Measurements from ENCODE around the gene GNB1L.

The GNB1L gene

DNA sequence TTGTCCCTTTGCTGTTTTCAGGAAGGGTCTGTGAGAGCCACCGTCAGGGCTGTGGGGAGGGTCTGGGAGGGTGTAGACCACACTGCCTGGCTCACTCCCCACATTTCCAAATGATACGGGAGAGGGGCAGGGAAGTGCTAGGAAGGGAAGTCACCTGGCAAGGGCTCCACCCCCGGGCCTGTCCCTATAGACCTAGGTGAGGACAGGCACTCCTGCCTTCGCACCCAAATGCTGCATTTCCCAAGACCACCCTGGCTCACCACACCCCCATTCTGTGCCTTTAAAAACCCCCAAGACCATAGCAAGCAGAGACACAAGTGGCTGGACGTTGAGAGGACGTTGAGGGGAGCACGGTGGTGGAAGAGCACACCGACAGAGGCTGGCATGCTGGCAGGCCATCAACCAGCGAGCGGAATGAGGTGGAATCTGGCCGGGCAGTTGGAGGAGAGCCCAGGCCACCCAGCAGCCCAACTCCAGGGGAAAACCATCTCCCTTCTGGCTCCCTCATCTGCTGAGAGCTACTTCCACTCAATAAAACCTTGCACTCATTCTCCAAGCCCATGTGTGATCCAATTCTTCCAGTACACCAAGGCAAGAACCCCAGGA, 45.7 kb downstream of the GNB1L start:
- DNase-seq (ENCODE audit: low read depth in 2 of 2) = no peak

DNA sequence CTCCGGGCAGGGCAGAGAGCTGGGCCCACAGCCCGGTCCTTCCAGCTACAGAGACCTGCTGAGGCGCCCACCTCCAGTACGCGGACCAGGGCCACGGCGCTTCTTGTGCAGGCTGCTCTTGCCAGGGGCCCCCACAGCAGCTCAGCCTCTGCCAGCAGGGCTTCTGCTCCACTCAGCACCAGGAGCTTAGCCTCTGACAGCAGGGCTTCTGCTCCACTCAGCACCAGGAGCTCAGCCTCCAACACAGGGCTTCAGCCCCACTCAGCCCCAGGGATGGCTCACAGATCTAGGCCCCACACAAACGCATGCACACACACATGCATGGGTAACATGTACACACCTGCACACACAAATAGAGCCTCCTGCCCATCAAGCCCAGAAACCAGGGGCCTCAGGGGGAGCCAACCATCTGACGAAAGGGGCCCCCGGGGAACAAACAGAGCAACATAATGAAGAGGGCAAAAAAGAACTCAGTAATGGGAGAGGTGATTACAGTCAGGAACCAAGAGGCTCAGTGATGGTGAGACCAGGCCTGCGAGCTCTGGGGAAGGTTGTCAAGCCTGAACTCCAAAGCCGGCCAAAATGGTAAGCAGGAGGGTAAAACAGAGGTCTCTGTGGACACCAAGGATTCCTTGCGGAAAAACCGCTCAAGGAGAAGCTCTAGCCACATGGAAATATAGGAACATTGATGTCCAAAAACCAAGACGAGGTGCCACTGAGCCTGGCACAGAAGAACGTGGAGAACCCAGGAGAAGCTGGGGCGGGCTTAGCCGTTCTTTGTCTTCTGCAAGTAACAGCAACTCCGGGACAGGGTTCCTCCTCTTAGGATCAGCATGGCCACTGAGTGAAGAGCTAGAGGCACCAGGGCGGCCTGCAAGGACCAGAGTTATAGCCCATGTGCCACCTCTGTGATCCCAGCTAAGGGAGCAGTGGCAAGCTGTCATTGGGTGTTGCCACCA, 46.5 kb downstream of the GNB1L start:
- no peak for DNase-seq (ENCODE audit: low read depth in 2 of 2)

DNA sequence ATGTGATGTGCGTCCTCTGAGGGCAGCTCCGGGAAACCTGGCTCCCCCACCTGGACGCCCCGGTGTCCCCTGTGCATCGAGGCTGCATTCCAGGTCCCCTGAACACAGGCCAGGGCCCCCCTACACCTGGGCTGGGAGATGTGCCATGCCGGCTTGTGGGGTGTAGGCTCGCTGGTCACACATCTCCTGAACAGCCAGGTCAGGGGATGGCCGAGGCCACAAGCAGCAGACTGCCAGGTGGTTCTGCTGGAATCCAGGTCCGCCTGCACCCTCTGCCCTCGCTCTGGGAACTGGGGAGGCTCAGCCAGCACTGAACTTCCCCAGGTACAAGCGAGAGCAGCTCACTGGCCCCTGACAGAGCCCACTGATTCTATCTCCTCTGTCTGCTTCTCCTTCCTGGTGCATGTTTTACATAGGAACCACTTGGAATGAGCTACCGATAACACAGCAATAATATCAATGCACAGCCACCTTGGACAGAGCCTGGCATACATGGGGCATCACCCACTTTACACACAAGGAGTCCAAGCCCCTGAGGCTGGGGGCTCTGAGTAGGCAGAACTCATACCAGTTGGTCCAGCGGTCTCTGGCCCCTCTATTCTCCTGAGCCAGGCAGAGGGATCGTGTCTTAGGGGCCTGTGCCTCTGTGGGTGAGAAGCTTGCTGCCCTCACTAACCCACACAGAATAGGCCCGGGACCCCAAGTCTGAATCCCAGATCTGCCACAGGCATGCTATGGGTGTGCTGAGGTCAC, 47.3 kb downstream of the GNB1L start:
- DNase-seq (ENCODE audit: low read depth in 2 of 2) = no peak

DNA sequence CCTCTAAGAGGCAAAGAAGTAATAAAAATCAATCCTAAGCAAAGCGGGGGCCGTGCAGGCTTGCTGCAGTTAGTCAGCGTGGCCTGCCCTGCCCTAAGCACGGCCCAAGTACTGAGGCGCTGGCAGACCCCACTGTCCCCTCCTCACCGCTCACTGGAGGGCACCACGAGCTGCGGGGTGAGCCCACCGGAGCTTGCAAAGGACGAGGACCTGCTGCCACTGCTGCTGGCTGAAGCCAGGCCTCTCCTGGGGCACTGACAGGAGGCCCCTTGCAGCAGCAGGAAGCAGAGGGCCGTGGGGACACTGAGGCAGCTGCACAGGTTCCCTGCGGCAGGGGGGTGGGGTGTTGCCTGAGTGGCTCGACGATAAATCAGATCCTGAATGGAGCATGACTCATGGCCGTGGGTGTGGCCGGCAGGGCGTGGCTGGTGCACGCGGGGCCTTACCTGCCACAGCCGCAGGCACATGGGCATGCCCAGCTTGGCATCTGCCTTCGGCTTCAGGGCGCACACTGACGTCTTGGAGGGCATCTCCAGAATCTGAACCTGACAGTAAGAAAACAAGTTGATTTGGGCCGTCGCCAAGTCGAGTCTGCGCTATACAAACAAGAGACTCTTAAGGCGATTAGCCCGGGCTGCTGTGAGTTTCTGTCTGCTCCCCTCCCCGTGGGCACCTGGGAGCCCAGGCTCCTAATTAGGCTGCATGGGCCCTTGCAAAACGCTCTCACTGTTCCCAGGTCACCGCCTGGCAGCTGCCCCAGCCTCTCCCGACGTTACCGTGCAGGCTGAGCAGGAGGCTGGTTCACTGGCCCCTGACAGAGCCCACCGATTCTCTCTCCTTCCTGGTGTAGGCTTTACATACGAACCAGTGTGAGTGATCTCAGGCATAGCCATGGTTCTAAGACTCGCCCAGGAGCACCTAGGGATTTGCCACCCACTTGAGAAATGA, 48.2 kb downstream of the GNB1L start:
- DNase-seq (ENCODE audit: low read depth in 2 of 2) = no peak

DNA sequence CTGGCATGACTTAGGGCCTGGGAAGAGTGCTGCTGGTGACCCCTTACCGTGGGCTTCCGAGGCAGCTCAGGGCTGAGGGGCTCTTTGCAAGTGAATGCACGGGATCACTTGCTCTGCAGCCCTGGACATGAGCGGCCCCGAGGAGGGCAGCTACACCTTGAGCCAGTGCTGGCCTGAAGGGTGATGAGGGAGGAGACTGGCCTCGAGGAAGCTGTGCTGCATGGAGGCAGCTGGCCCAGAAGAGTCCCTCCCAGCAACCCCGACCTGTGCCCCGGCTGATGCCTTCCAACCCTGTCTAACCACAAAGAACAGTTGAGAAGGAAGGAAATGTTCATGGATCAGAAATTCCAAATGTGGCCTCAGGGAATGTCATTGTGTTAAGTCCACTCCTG, 48.9 kb downstream of the GNB1L start:
- no peak for DNase-seq (ENCODE audit: low read depth in 2 of 2)

DNA sequence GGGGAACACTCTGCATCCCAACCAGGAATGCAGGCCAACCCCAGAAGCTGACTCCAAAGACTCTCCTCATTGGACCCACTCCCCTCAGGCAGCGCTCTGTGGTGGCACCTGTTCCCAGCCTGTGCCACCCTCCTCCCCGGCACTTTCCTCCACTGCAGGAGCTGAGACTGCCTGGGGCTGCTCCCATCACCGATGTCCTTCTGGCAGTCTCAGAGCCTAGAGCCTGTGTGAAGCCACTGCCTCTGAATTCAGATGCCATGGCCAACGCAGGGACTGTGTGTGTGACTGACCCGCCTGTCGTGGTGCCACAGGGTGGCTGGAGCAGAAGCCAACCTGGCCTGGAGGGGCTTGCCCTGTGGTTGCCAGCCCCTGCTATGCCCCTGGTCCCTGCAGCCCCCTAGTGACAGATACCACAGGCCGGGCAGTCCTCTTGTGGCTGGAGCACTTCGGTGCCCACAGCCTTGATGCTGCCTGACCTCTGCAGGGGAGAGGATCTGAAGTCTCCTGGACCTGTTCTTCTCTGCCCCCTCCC, 50.9 kb downstream of the GNB1L start:
- DNase-seq (ENCODE audit: low read depth in 2 of 2) = no peak

DNA sequence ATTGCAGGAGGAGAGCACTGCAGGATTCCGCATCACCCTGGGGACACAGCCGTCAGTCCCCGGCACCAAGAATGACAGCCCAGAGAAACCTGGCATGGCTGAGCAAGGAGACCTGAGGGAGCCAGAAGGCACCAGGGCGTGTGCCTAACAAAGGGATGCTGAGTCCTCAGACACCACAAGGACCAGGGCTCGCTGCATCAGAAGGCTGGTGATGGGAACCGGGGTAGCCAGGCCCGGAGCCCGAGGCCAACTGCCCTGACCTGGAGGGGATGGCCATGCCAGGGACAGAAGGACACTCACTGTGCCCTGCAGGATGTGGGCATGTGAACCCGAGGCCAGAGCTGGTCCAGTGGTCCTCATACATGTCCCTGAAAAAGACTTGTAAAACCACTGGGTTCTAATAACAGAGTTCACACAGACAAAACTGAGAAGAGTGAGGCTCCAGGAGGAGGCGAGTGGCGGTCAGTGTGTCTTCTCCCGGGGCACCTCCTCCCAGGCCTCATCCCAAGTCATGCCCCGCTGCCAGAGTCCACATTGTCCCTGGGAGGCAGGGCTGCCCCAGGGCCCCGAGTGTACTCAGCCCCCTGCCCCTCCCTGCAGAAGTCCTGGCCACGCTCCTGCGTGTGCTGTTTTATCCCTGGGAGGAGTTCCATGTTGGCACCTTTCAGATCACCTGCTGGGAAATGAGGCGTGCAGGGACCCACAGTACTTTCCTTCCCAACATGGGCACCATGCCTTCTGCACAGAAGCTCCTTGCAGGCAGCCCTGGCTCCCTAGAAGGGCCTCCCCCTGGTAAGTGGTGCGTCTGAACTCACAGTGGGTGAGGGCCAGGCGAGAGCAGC, 51.6 kb downstream of the GNB1L start:
- no peak for DNase-seq (ENCODE audit: low read depth in 2 of 2)

DNA sequence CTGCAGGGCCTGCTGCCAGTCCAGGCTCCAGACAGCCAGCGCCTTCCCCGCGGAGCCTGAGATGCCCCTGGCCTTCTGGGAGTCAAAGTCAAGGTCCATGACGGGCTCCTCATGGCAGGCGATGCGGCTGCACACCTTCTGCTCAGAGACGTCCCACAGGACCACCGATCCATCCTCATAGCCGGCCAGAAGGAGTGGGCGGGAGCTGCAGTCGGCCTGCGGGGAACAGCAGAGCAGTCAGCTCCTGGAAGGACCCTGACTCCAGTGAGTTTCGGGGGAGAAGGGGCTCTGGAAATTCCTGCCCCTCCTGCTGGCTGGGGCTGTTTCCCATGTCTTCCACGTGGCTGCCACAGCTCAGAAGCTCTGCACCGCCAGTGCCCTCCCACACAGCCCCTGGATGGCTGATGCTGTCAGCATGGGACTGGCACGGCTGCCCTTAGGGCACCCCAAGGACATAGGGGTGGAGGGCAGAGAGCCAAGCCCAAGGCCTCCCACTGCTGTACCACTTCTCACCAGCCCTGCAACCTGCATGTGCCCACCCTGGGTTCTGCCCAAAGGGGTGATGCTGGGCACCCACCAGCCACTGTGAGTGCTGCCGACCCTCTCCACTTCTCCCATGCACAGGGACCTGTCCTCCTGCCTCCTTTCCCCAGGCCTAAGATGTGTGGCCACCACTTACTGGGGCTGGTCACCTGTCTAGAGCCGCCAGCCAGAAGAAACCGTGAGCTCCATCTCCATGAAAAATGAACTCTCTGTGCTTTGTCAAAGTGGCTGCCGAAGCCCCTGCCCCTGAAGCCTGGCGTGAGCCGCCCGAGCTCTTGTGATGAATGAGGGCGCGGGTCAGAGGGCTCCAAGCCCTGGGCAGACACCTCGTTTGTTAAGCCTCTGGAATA, 52.4 kb downstream of the GNB1L start:
- no peak for DNase-seq (ENCODE audit: low read depth in 2 of 2)

DNA sequence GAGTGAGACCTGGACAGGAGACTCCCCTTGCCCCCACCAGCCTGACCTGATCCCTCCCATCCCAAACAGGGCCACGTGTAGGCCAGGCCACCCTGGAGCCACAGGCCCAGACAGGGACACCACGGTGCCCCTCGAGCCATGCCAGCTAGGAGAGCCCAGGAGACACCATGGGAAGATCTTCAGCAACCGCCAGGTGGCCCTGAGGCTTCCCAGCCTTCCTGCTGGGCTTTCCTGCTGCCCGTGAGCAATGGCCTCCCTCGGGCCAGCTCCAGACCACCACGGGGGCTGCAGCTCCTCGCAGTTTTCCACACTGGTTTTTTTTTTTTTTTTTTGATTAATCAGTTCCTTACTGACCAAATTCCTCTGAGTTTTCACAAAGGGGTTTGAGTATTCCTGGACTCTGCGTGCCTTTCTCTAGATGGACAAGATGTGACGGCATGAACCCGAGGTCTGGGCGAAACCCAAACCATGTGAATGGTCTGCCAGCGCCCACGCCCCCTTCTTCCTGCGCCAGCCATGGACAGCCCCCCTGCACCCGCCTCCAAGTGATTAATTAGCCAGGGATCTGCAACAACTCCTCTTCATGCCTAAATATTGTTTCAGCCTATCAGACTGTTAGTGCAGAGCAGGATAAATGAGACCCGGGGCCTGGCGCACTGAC, 53.2 kb downstream of the GNB1L start:
- no peak for DNase-seq (ENCODE audit: low read depth in 2 of 2)

DNA sequence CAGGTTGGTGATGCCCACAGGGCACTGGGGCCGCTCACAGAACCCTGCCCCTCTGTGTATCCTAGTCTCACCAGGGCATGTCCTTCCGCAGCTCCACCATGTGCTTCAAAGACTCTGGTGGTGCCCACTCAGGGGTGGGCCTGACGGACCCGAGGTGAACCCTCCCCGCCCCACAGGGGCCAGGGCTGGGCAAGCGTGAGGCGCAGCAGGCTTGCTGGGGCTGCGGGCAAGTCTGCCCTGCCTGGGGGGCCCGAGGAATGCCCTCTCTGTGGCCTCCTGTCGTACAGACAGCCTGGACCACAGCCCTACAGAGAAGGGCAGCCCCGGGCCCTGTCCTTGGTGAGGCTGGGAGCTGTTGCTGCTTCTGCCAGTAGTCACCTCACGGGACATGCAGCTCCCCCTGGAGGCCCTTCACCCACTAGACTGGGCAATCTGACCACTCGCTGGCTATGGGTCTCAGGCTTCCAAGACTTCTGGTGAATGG, 53.9 kb downstream of the GNB1L start:
- DNase-seq (ENCODE audit: low read depth in 2 of 2) = no peak

DNA sequence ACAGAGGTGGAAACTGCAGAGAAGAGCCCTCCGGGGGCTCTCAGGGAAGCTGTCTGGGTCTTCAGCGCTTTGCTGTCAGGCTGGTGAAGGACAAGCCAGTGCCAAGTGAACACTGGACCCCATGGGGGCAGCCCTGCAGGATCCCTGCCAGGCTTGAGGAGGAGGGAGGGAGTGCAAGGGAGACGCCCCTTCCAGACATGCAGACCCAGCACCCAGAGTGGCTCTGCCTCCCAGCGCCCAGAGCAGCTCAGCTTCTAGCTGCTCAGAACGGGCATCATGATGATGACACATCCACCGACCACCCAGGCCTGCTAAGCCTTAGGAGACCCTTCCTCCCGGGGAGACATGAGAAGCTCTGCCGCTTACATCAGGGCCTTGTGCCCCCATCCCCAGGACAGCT, 54.4 kb downstream of the GNB1L start:
- DNase-seq (ENCODE audit: low read depth in 2 of 2) = no peak

DNA sequence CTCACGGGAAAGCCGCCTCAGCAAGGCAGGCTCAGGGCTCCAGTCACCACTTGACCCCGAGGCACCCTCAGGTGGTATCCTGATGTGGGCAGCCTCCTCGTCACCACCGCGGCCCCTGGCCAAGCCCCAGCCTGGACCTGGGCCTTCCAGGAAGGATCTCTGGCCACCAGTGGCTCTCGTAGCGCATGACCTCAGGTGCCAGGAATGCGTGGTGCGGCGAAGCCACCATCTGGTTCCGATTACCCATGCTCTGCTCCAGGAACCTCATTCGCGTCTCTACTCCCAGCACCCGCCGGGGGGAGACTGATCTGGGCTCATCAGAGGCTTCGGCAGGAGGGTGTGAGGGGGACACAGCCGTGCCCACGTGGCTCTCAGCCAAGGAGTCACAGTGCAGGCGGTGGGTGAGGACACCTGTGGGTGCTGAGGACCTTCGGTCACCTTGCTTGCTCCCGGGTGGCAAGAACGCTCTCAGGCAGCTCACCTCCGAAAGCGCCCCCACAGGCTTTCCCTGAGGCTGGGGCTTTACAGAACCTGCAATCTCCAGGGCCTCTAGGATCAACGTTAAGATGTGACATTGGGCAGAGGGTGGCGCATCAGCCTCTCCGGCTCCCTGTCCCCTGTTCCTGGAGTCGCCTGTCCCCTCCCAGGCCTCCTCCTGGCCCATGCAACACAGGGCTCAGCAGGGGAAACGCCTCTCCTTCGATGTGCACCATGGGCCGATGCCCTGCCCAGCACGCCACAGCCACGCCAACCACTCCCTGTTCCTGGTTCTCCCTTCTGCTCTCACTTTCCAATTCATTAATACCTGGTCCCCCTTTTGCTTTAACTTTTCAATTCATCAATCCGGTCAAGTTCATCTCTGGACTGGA, 55.1 kb downstream of the GNB1L start:
- DNase-seq (ENCODE audit: low read depth in 2 of 2) = no peak

DNA sequence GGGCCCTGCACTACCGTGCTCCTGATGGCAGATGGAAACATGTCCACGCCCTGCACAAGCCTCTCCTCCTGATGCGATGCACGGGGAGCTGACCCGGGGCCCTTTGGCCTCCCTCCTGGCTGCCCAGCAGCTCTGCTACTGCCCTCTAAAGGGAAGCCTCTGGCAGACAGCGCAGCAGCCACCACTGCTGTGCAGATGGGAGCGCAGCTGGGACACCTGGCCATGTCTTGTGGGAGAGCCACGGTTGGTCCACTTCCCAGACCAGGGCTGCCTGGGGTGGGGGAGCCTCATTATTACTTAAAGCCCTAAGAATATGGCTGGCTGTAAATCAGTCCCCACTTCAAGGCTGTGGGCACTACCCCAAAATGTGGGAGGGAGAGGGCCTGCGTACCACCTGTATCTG, 55.8 kb downstream of the GNB1L start:
- no peak for DNase-seq (ENCODE audit: low read depth in 2 of 2)

DNA sequence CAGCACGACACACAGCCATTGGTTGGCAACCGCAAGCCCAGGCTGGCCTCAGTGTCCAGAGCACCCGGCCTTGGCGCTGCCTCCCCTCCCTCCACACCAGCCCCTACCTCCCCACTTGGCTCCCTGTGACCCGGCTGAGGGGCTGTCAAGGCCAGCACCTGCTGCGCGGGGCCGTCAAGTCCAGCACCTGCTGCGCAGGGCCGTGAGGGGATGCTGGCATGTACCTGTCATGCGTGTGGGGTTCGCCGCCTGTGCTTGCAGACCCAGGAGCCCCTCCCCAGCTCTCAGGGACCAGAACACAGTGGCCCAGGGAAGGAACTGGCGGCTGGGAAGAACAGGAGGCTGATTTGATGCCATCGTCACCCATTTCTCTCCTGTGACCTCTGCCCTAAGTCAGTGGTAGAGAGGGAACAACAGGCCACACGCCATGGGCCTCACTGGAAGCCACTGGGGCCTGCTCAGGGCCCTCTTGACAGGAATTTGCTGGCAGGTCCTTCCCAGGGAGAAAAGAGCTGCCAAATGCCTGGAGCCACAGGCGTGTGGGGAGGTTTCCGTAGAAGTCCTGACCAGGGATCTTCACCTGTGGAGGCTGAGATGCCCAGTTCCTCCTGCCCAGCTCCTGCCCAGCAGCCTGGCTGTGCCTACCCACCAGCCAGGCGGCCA, 56.5 kb downstream of the GNB1L start:
- DNase-seq (ENCODE audit: low read depth in 2 of 2) = no peak

DNA sequence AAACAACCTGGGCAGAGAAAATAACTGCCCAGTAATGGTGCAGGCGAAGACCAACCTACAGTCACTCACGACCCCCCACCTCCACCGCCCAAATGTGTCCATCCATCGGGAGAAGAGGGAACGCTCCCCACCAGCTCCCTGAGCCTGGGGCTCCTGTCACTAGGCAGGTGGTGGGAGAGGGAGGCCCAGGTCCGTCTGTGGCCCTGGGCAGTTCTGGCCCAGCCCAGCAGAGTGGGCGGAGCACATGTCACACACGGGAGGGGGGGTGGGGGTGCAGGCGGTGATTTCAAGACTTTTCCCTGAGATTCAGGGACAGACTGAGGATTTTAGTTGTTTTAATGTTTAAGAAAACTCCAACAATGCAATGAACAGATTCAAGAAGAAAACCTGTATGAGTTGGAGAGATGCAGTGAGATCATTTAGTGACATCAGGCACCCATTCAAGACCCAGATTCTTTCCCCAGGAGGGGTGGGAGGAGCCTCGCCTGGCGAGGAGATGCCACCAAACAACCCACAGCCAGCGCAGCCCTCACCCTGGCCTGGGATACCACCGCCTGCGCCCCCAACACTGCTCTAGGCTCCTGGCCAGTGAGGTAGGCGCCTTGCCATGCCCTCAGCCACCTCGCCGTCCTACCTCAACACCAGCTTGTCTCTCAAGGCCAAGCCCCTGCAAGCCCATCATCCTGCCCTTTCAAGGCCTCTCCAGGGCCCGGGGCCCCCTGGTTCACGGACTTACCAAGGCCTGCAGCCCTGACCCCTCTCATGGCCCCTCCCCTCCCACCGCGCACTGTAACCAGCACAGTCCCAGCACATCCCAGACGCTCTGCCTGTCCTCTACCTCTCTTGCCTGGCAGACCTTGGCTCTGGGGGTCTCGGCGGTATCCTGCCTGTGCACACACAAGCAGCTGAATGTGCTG, 57.3 kb downstream of the GNB1L start:
- DNase-seq (ENCODE audit: low read depth in 2 of 2) = no peak

DNA sequence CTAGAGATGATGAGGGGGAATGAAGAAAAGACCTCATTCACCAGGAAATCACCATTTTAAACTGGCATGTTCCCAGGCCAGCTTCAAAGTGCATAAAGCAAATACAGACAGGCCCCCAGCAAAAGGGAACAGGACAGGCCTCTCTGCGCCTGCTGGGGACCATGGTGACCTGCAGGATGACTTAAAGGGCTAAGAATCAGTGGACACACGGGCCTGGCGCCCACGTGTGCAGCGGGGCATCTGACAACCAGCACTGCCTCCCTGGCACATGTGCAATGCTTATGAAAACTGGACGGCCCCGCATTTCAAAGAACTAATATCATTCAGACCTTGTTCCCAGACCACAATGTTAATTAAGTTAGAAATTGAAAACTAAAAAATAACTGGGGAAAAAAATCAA, 58.5 kb downstream of the GNB1L start:
- DNase-seq (ENCODE audit: low read depth in 2 of 2) = no peak

Data from stimulated activated CD4-positive, alpha-beta T cell treated with anti-CD3 and anti-CD28 coated beads, Interleukin-4, amount 100 ng/mL, for 48 hours (primary cell).